ENCODE measurements around the gene FBXO10. TPM values are rescaled to one million over a fixed set of nuclear protein-coding genes. Genes with fewer than 3 reads are reported as not detected.
"Not testable (repeated sequence)": the region's sequence is repeated elsewhere in the genome, so short reads cannot be mapped to it uniquely, and the experiment has no call there.

The FBXO10 gene
- polyA plus RNA-seq, 1 donor: 5.7 TPM

- no CpG with 5 or more reads among the region's 7 CpGs for WGBS (ENCODE audit: insufficient coverage, low lambda C conversion rate)
- Histone ChIP-seq H3K27ac (ENCODE audit: low read length) (peak overlapping the region; percentile 41), H3K36me3 (ENCODE audit: control insufficient read depth, insufficient read depth, low read length) (peaks cover 17% of the 10 kb centered on the region), H3K4me1 (ENCODE audit: control insufficient read depth, insufficient read depth, low read length) (peaks cover 9% of the 10 kb centered on the region), H3K4me3 (ENCODE audit: low read length) (peak overlapping the region; percentile 89), H3K9me3 (ENCODE audit: control insufficient read depth, low read depth, low read length) (no peaks in the 10 kb centered on the region), H3K27me3 (ENCODE audit: control insufficient read depth, insufficient read depth, low read length) (no peaks in the 10 kb centered on the region)
- no peak for DNase-seq
Measured at GRCh38 chr9:37486256-37486615, 89.9 kb downstream of the FBXO10 start.

- H3K4me1 ChIP-seq (ENCODE audit: control insufficient read depth, insufficient read depth, low read length): peaks cover 9% of the 10 kb centered on the region
- H3K9me3 ChIP-seq (ENCODE audit: control insufficient read depth, low read depth, low read length): no peaks in the 10 kb centered on the region
- H3K4me3 ChIP-seq (ENCODE audit: low read length): peak within 1 kb of the TSS; percentile 89
- H3K27ac ChIP-seq (ENCODE audit: low read length): peak within 1 kb of the TSS; percentile 60
- DNase-seq: peak; percentile 93 to 96
- peaks cover 14% of the 10 kb centered on the region for H3K36me3 ChIP-seq (ENCODE audit: control insufficient read depth, insufficient read depth, low read length)
- no peaks in the 10 kb centered on the region for H3K27me3 ChIP-seq (ENCODE audit: control insufficient read depth, insufficient read depth, low read length)
- no CpG with 5 or more reads among the region's 56 CpGs for WGBS (ENCODE audit: insufficient coverage, low lambda C conversion rate)
Measured at GRCh38 chr9:37485389-37486255, 90.6 kb downstream of the FBXO10 start, which contains the start of gene POLR1E. POLR1E (plus strand) TSS chr9:37485948; CDS start chr9:37486048, 100 bp downstream.

GRCh38 chr9:37480759-37481158 is 95.4 kb downstream of the FBXO10 start:
- no peaks in the 10 kb centered on the region for H3K9me3 ChIP-seq (ENCODE audit: control insufficient read depth, low read depth, low read length)
- no CpG with 5 or more reads among the region's 3 CpGs for WGBS (ENCODE audit: insufficient coverage, low lambda C conversion rate)
- no peaks in the 10 kb centered on the region for H3K27me3 ChIP-seq (ENCODE audit: control insufficient read depth, insufficient read depth, low read length)
- H3K4me3 ChIP-seq (ENCODE audit: low read length): no peak overlapping the region
- peaks cover 6% of the 10 kb centered on the region for H3K4me1 ChIP-seq (ENCODE audit: control insufficient read depth, insufficient read depth, low read length)
- H3K27ac ChIP-seq (ENCODE audit: low read length): no peak overlapping the region
- no peak for DNase-seq
- no peaks in the 10 kb centered on the region for H3K36me3 ChIP-seq (ENCODE audit: control insufficient read depth, insufficient read depth, low read length)

DNA sequence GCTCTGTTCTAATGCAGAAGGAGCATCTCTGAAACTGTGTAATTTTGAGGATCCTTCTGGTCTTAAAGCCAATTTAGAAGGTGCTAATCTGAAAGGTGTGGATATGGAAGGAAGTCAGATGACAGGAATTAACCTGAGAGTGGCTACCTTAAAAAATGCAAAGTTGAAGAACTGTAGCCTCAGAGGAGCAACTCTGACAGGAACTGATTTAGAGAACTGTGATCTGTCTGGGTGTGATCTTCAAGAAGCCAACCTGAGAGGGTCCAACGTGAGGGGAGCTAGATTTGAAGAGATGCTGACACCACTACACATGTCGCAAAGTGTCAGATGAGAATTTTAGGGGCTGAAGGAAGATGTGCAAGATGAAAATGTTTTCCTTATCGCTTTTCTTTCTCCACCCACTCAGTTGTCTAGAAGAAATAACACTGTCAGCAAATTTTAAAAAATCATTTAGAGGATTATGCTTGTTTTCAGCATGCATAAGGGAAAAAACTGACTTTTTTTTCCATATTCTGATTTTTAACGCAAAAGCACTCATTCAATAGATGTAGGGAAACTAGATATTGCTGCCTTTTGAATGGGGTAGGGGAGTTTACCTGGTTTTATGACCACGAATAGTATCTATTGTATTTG is 98.1 kb downstream of the FBXO10 start:
- not testable (repeated sequence) for H3K4me1 ChIP-seq (ENCODE audit: control insufficient read depth, insufficient read depth, low read length); H3K36me3 ChIP-seq (ENCODE audit: control insufficient read depth, insufficient read depth, low read length); H3K4me3 ChIP-seq (ENCODE audit: low read length); H3K9me3 ChIP-seq (ENCODE audit: control insufficient read depth, low read depth, low read length); DNase-seq; H3K27me3 ChIP-seq (ENCODE audit: control insufficient read depth, insufficient read depth, low read length); H3K27ac ChIP-seq (ENCODE audit: low read length)
- 100% methylated on average over 1 of the region's 5 CpGs for WGBS (ENCODE audit: insufficient coverage, low lambda C conversion rate)

DNA sequence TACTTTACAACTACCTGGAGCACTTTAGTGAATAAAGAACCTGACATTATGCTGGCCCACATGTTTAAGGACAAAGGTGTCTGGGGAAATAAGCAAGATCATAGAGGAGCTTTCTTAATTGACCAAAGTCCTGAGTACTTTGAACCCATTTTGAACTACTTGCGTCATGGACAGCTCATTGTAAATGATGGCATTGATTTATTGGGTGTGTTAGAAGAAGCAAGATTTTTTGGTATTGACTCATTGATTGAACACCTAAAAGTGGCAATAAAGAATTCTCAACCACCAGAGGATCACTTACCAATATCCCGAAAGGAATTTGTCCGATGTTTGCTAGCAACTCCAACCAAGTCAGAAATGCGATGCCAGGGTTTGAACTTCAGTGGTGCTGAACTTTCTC is 98.7 kb downstream of the FBXO10 start:
- H3K27me3 ChIP-seq (ENCODE audit: control insufficient read depth, insufficient read depth, low read length); H3K36me3 ChIP-seq (ENCODE audit: control insufficient read depth, insufficient read depth, low read length); H3K4me1 ChIP-seq (ENCODE audit: control insufficient read depth, insufficient read depth, low read length); H3K9me3 ChIP-seq (ENCODE audit: control insufficient read depth, low read depth, low read length); H3K4me3 ChIP-seq (ENCODE audit: low read length): not testable (repeated sequence)
- WGBS (ENCODE audit: insufficient coverage, low lambda C conversion rate): no CpG with 5 or more reads among the region's 4 CpGs
- peak overlapping the region; percentile 28 for H3K27ac ChIP-seq (ENCODE audit: low read length)
- peak in 1 of 2 donors; percentile 74 for DNase-seq

GRCh38 chr9:37476930-37477329 is 99.2 kb downstream of the FBXO10 start:
- Histone ChIP-seq H3K9me3 (ENCODE audit: control insufficient read depth, low read depth, low read length) (peaks cover 3% of the 10 kb centered on the region), H3K27ac (ENCODE audit: low read length) (peak overlapping the region; percentile 28), H3K27me3 (ENCODE audit: control insufficient read depth, insufficient read depth, low read length) (no peaks in the 10 kb centered on the region), H3K4me3 (ENCODE audit: low read length) (no peak overlapping the region), H3K4me1 (ENCODE audit: control insufficient read depth, insufficient read depth, low read length) (peaks cover 7% of the 10 kb centered on the region), H3K36me3 (ENCODE audit: control insufficient read depth, insufficient read depth, low read length) (no peaks in the 10 kb centered on the region)
- WGBS (ENCODE audit: insufficient coverage, low lambda C conversion rate): no CpG with 5 or more reads among the region's 11 CpGs
- DNase-seq: no peak

- WGBS (ENCODE audit: insufficient coverage, low lambda C conversion rate): 93% methylated on average over 3 of the region's 3 CpGs
- Histone ChIP-seq H3K27me3 (ENCODE audit: control insufficient read depth, insufficient read depth, low read length) (no peaks in the 10 kb centered on the region), H3K36me3 (ENCODE audit: control insufficient read depth, insufficient read depth, low read length) (no peaks in the 10 kb centered on the region), H3K4me3 (ENCODE audit: low read length) (no peak overlapping the region), H3K9me3 (ENCODE audit: control insufficient read depth, low read depth, low read length) (peaks cover 3% of the 10 kb centered on the region), H3K27ac (ENCODE audit: low read length) (no peak overlapping the region), H3K4me1 (ENCODE audit: control insufficient read depth, insufficient read depth, low read length) (peaks cover 8% of the 10 kb centered on the region)
- DNase-seq: no peak
Measured at GRCh38 chr9:37474438-37474837, 101.7 kb downstream of the FBXO10 start.

GRCh38 chr9:37473982-37474381 is 102.2 kb downstream of the FBXO10 start:
- not testable (repeated sequence) for H3K4me1 ChIP-seq (ENCODE audit: control insufficient read depth, insufficient read depth, low read length); H3K9me3 ChIP-seq (ENCODE audit: control insufficient read depth, low read depth, low read length); H3K36me3 ChIP-seq (ENCODE audit: control insufficient read depth, insufficient read depth, low read length); DNase-seq; H3K27ac ChIP-seq (ENCODE audit: low read length); H3K4me3 ChIP-seq (ENCODE audit: low read length); H3K27me3 ChIP-seq (ENCODE audit: control insufficient read depth, insufficient read depth, low read length)
- WGBS (ENCODE audit: insufficient coverage, low lambda C conversion rate): 80% methylated on average over 1 of the region's 6 CpGs

DNA sequence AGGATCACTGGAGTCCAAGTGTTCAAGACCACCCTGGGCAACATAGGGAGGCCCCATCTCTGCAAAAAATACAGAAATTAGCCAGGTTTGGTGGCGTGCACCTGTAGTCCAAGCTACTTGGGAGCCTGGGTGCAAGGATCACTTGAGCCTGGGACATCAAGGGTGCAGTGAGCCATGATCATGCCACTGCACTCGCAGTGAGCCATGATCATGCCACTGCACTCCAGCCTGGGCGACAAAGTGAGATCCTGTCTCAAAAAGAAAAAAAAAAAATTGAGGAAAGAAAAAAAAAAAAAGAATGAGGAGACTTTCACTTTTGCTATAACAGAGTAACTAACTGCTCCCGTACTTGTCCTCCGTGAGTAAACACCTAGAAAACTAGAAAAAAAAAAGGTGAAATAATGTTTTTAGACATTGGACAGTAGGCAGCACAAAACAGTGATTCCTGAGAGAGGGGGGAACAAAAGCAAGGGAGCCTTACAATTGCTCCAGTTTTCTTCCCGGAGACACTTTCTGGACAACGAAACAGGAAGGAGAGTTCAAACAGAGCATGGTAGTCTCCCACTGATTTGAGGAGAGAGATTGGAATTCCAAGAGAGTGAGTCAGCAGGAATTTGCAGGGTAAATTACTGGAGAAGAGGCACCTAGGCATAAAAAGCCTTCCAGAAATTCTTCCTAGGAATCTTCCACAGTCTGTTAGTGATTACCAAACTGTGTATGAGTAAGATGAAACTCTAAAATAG is 104.1 kb downstream of the FBXO10 start:
- peaks cover 3% of the 10 kb centered on the region for H3K9me3 ChIP-seq (ENCODE audit: control insufficient read depth, low read depth, low read length)
- peak overlapping the region; percentile 34 for H3K27ac ChIP-seq (ENCODE audit: low read length)
- H3K4me3 ChIP-seq (ENCODE audit: low read length): peak overlapping the region; percentile 36
- H3K27me3 ChIP-seq (ENCODE audit: control insufficient read depth, insufficient read depth, low read length): no peaks in the 10 kb centered on the region
- no peaks in the 10 kb centered on the region for H3K36me3 ChIP-seq (ENCODE audit: control insufficient read depth, insufficient read depth, low read length)
- peak in 1 of 2 donors; percentile 77 for DNase-seq
- H3K4me1 ChIP-seq (ENCODE audit: control insufficient read depth, insufficient read depth, low read length): peaks cover 7% of the 10 kb centered on the region
- 4% methylated on average over 4 of the region's 7 CpGs for WGBS (ENCODE audit: insufficient coverage, low lambda C conversion rate)

DNA sequence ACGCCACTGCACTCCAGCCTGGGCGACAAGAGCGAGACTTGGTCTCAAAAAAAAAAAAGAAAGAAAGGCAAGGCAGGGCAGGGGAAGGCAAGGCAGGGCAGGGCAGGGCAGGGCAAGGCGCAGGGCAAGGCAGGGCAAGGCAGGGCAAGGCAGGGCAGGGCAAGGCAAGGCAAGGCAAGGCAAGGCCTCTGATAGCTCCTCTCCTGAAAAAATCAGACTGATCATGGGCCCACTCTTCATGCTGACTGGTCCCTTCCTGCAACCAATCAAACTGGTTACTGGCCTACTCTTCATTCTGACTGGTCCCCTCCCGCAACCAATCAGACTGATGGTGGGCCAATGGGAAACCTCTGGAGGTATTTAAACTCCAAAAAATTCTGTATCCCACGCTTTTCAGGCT is 107.6 kb downstream of the FBXO10 start:
- no CpG with 5 or more reads among the region's 6 CpGs for WGBS (ENCODE audit: insufficient coverage, low lambda C conversion rate)
- Histone ChIP-seq H3K27me3 (ENCODE audit: control insufficient read depth, insufficient read depth, low read length) (no peaks in the 10 kb centered on the region), H3K9me3 (ENCODE audit: control insufficient read depth, low read depth, low read length) (no peaks in the 10 kb centered on the region), H3K4me1 (ENCODE audit: control insufficient read depth, insufficient read depth, low read length) (peaks cover 6% of the 10 kb centered on the region), H3K36me3 (ENCODE audit: control insufficient read depth, insufficient read depth, low read length) (no peaks in the 10 kb centered on the region), H3K27ac (ENCODE audit: low read length) (no peak overlapping the region), H3K4me3 (ENCODE audit: low read length) (no peak overlapping the region)
- DNase-seq: no peak

Data from large intestine (tissue), 3 donors.